Kidney epithelial cell (primary cell): ENCODE data around the gene TIMP2. TPM values are rescaled to one million over a fixed set of nuclear protein-coding genes. Genes with fewer than 3 reads are reported as not detected.

Experiments
- DNase-seq: peaks from one replicate; pipeline ENCODE4 v3.0.0-alpha.2; 2010; ENCODE audit warnings: low read depth
- H3K27me3 ChIP-seq: 2 replicates; pipeline ENCODE4 v1.6.0; 2011; ENCODE audit warnings: low read length; ENCODE audit not compliant: control insufficient read depth, insufficient read depth
- H3K36me3 ChIP-seq: 2 replicates; pipeline ENCODE4 v1.5.1; 2011; ENCODE audit warnings: low read length; ENCODE audit not compliant: control insufficient read depth, insufficient read depth
- H3K4me3 ChIP-seq: 2 replicates; pipeline ENCODE4 v1.5.1; 2011; ENCODE audit warnings: low read depth, mild to moderate bottlenecking, control low read depth, low read length
- total RNA-seq: library from RNA; depleted of rRNA; stranded (reverse); fragments of >200 nt; gene quantifications from 2 replicates; pipeline ENCODE4 v1.2.3, GENCODE V29; 2015
- TF ChIP-seq, protein P1 (sequence below): IDR thresholded peaks from 2 replicates; pipeline ENCODE4 v1.5.1; 2011; ENCODE audit warnings: mild to moderate bottlenecking, moderate library complexity, low read length, control low read depth, inconsistent platforms; ENCODE audit not compliant: insufficient read depth, poor library complexity, severe bottlenecking

Gene TIMP2
- total RNA-seq, 1 donor from 2014 or later = 130 TPM

DNA sequence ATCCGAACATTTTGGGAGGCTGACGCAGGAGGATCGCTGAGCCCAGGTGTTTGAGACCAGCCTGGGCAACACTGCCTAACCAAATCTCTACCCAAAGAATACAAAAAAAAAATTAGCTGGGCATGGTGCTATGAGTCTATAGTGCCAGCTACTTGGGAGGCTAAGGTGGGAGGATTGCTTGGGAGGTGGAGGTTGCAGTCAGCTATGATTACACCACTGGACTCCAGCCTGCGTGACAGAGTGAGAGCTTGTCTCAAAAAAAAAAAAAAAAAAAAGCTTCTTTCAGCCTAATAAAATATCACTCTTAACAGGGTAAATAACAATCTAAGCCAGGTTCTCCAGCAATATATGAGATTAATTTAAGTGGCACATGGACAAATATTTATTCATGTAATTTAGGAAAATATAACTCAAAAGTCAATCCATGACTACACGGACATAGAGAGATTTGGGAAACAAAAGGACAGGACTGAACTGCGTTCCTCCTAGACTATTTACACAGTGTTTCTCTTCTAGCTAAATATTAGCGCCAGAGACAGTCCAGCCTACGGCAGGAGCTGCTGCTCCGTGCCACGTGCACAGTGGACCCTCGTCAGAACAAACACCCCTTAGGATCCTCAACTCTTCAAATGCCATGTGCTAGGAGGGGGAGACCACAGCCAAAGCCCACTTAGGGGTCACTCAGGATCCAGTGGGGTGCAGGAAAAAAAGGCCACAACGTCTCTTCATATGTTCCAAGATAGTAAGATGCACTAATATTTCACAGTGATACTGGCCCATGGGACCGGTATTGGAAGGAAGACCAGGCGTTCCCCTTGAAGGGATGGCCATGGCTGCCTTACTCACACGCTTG is 93.3 kb downstream of the TIMP2 start:
- no peak overlapping the region for H3K4me3 ChIP-seq
- TF ChIP-seq, protein P1, sequence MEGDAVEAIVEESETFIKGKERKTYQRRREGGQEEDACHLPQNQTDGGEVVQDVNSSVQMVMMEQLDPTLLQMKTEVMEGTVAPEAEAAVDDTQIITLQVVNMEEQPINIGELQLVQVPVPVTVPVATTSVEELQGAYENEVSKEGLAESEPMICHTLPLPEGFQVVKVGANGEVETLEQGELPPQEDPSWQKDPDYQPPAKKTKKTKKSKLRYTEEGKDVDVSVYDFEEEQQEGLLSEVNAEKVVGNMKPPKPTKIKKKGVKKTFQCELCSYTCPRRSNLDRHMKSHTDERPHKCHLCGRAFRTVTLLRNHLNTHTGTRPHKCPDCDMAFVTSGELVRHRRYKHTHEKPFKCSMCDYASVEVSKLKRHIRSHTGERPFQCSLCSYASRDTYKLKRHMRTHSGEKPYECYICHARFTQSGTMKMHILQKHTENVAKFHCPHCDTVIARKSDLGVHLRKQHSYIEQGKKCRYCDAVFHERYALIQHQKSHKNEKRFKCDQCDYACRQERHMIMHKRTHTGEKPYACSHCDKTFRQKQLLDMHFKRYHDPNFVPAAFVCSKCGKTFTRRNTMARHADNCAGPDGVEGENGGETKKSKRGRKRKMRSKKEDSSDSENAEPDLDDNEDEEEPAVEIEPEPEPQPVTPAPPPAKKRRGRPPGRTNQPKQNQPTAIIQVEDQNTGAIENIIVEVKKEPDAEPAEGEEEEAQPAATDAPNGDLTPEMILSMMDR = no peak
- H3K36me3 ChIP-seq = peaks cover 5% of the 10 kb centered on the region
- no peaks in the 10 kb centered on the region for H3K27me3 ChIP-seq
- no peak for DNase-seq

DNA sequence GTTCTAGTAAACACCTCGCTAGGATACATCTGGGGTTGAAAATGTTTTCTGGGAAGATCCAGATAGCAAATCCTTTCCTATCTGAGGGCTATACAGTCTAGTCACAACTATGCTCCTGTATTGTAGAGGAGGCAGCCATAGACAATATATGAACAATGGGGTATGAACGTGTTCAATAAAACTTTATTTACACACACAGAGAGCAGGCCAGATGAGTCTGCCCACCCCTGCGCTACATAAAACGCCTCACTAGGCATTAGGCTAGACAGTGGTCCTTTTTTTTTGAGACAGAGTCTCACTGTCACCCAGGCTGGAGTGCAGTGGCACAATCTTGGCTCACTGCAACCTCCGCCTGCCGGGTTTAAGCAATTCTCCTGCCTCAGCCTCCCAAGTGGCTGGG is 95.7 kb downstream of the TIMP2 start:
- TF ChIP-seq, protein P1 = no peak
- Histone ChIP-seq H3K36me3 (peaks cover 4% of the 10 kb centered on the region), H3K27me3 (no peaks in the 10 kb centered on the region), H3K4me3 (no peak overlapping the region)
- no peak for DNase-seq

DNA sequence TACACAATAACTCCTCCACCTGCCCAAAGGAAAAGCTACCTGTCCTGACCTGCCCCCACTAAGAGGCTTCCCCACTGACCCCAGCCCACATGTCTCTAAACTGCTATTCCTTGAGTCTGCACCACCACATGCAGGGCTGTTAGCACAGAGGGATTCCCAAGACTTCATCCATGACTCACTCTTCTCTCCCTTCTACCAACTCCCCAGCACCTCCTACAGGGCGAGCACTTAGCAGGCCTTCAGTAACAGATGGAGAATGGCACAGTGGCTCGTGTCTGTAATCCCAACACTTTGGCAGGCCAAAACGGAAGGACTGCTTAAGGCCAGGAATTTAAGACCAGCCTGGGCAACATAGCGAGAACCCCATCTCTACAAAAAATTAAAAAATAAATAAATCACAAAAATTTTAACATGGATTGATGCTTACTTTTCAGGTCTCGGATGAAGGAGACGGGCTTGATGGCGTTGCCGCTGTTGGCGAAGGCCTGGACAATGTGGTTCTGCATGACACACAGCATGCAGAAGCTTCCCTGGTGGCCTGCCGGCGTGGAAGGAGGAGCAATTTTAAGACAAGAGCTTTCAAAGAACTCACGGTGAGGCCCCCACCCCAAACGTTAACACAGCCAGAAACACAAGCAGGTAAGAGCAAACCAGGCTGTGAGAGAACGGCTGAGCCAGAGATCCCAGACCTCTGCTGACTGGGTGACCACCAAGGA is 96.6 kb downstream of the TIMP2 start:
- H3K36me3 ChIP-seq = peaks cover 4% of the 10 kb centered on the region
- TF ChIP-seq, protein P1 = peak; percentile 47
- no peak for DNase-seq
- H3K27me3 ChIP-seq = no peaks in the 10 kb centered on the region
- H3K4me3 ChIP-seq = no peak overlapping the region

DNA sequence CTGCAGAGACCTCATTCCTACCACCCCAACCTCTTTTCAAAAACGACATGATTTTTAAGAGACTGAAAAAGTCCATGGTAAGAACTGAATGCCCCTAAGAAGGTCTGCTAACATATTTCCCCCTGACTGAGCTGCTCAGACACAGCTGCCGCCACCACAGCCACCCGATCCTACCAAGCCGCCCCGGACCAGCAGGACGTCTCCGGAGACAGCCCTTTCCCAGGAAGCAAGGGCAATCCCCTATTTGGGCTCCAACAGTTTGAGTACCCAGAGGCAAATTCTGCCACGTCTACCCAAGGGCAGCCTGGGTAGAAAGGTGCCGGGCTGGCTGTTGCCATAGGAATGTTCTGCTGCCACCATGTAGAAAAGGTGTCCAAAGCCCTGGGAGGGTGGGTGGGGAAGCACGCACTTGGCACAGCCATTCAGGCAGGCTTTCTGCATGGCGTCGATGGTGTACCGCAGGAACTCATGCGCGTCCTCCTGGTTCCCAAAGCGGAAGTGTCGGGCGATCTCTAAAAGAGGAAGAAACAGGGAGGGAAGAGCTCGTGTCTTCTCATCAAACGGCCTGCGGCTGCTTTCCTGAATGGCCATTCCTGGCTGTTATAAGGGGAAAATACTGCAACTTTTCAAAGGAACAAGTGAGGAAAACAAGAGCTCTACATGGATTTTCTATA is 98.2 kb downstream of the TIMP2 start:
- no peak for DNase-seq
- TF ChIP-seq, protein P1 = no peak
- Histone ChIP-seq H3K36me3 (peaks cover 2% of the 10 kb centered on the region), H3K27me3 (no peaks in the 10 kb centered on the region), H3K4me3 (no peak overlapping the region)

DNA sequence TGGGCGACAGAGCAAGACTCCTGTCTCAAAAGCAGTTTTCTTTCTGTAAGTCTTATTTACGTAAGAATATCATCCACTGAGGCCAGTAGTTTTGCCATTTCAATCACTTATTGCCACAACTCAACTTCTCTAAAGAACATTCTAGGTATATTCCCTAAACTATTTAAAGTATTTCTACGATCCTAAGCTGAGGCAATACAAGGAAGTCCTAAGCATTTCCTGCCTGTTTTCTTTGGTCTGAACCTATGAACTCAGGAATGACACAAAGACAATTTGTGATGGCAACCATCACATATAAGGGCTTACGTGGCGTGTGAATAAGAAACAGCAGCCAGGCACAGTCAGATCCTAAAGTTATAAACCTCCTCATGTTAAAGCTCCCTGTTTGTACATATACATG is 98.8 kb downstream of the TIMP2 start:
- Histone ChIP-seq H3K4me3 (no peak overlapping the region), H3K27me3 (no peaks in the 10 kb centered on the region), H3K36me3 (peaks cover 2% of the 10 kb centered on the region)
- DNase-seq = no peak
- TF ChIP-seq, protein P1 = no peak
